OCI-LY7 (cell line): ENCODE results near the gene CSTPP1. TPM values are rescaled to one million over a fixed set of nuclear protein-coding genes. Genes with fewer than 3 reads are reported as not detected.

Source experiments
- BruUV-seq: library from RNA; stranded (reverse); fragments of 400-500 nt; replicated peaks from 2 replicates; lab custom pipeline; 2021; lab: Mats Ljungman, UMichigan
- CTCF ChIA-PET: fragments of 300-600 bp; sonication (Branson Sonifier 250); formaldehyde crosslinking; loops from one replicate; lab custom pipeline; 2022; ENCODE audit warnings: antibody characterized with exemption; ENCODE audit not compliant: unreplicated experiment; lab: Charles Lee
- POLR2A ChIA-PET: fragments of 300-600 bp; sonication (Branson Sonifier 250); formaldehyde crosslinking; loops from one replicate; lab custom pipeline; 2022; ENCODE audit warnings: antibody characterized with exemption; lab: Charles Lee
- DNase-seq: peaks from one replicate; pipeline ENCODE4 v3.0.0-alpha.2; 2015; ENCODE audit warnings: low spot score
- H2AFZ ChIP-seq: fragments of 200-600 bp; sonication (generic), shearing (Covaris generic); 2 replicates; pipeline ENCODE4 v1.6.1; 2014; ENCODE audit warnings: mild to moderate bottlenecking, antibody characterized with exemption, low read length, moderate library complexity
- H3K27ac ChIP-seq: fragments of 200-600 bp; sonication (generic); 2 replicates; pipeline ENCODE4 v1.5.1; 2014; ENCODE audit warnings: mixed run types, low read depth, mild to moderate bottlenecking, moderate library complexity, low read length, inconsistent platforms; ENCODE audit not compliant: poor library complexity, severe bottlenecking
- H3K36me3 ChIP-seq: fragments of 200-600 bp; sonication (generic); 2 replicates; pipeline ENCODE4 v1.6.1; 2014; ENCODE audit warnings: mild to moderate bottlenecking, antibody characterized with exemption, low read length, moderate library complexity, mixed read lengths; ENCODE audit not compliant: insufficient read depth
- H3K4me1 ChIP-seq: fragments of 200-600 bp; sonication (generic); 2 replicates; pipeline ENCODE4 v1.5.1; 2014; ENCODE audit warnings: mild to moderate bottlenecking, low read length; ENCODE audit not compliant: insufficient read depth, poor library complexity, severe bottlenecking
- H3K4me2 ChIP-seq: fragments of 200-600 bp; sonication (generic); 2 replicates; pipeline ENCODE4 v1.6.1; 2014; ENCODE audit warnings: mild to moderate bottlenecking, low read length
- H3K4me3 ChIP-seq: fragments of 200-600 bp; sonication (generic); 2 replicates; pipeline ENCODE4 v1.5.1; 2014; ENCODE audit warnings: mild to moderate bottlenecking, low read depth, low read length; ENCODE audit not compliant: poor library complexity, severe bottlenecking
- H3K79me2 ChIP-seq: fragments of 200-600 bp; sonication (generic); 2 replicates; pipeline ENCODE4 v1.6.1; 2016; ENCODE audit warnings: low read depth, mild to moderate bottlenecking, low read length, moderate library complexity, mixed read lengths; ENCODE audit not compliant: insufficient read depth
- H3K9me2 ChIP-seq: fragments of 200-600 bp; sonication (generic); 2 replicates; pipeline ENCODE4 v1.6.1; 2016; ENCODE audit warnings: mild to moderate bottlenecking, low read length, mixed read lengths; ENCODE audit not compliant: insufficient read depth
- H3K9me3 ChIP-seq: fragments of 200-600 bp; sonication (generic); 2 replicates; pipeline ENCODE4 v1.6.1; 2014; ENCODE audit warnings: mild to moderate bottlenecking, mixed run types, low read length, mixed read lengths
- H4K20me1 ChIP-seq: fragments of 200-600 bp; sonication (generic); 2 replicates; pipeline ENCODE4 v1.6.1; 2014; ENCODE audit warnings: mild to moderate bottlenecking, antibody characterized with exemption, low read length, moderate library complexity, mixed read lengths; ENCODE audit not compliant: insufficient read depth
- CTCF ChIP-seq: fragments of 200-600 bp; sonication (generic); conservative IDR thresholded peaks from 2 replicates; pipeline ENCODE4 v1.5.1; 2014; ENCODE audit warnings: mild to moderate bottlenecking, antibody characterized with exemption, low read length, moderate library complexity, mixed read lengths
- EZH2phosphoT487 ChIP-seq: fragments of 200-600 bp; sonication (generic); IDR thresholded peaks from 2 replicates; pipeline ENCODE4 v1.6.1; 2018; ENCODE audit warnings: low read depth, borderline replicate concordance, mild to moderate bottlenecking, mixed run types, antibody characterized with exemption, low read length, moderate library complexity, mixed read lengths
- intact Hi-C: fragments of 100-400 bp; cut with micrococcal nuclease; formaldehyde crosslinking; loops from one replicate; pipeline ENCODE4 v1.10.0; 2022; ENCODE audit not compliant: unreplicated experiment
- total RNA-seq, 2 experiments: library from RNA; depleted of rRNA in 1 of 2; stranded (reverse); fragments of >200 nt in 1 of 2; shearing (Covaris generic) in 1 of 2; gene quantifications; 2 replicates each; pipeline ENCODE4 v1.2.3, GENCODE V29; 2014 to 2022

The CSTPP1 gene
- total RNA-seq, 2 experiments from 2014 or later = 39.6 to 43.1 TPM

GRCh38 chr11:46949297-46949696 lies 12.7 kb downstream of the CSTPP1 start:
- H2AFZ ChIP-seq = no peak overlapping the region
- no peak overlapping the region for H3K27ac ChIP-seq
- DNase-seq = no peak
- no peak overlapping the region for H3K4me2 ChIP-seq
- H3K4me1 ChIP-seq = peaks cover 4% of the 10 kb centered on the region
- BruUV-seq = no TSS peak
- H3K79me2 ChIP-seq = no peaks in the 10 kb centered on the region
- intact Hi-C loops = no loop called here
- no peaks in the 10 kb centered on the region for H3K9me2 ChIP-seq
- TF ChIP-seq EZH2phosphoT487 (no peak), CTCF (no peak)
- H3K36me3 ChIP-seq = peaks cover 14% of the 10 kb centered on the region; the same call in 1 of the 2 replicates
- CTCF ChIA-PET = no interaction called here
- H3K4me3 ChIP-seq = no peak overlapping the region
- no peaks in the 10 kb centered on the region for H4K20me1 ChIP-seq
- POLR2A ChIA-PET = interaction anchor here (0.5 to 0.9 kb wide), 5 partner anchors 9 to 1034 kb away, joined by 3 read pairs; no protein-coding TSS in a partner anchor
- no peaks in the 10 kb centered on the region for H3K9me3 ChIP-seq

DNA sequence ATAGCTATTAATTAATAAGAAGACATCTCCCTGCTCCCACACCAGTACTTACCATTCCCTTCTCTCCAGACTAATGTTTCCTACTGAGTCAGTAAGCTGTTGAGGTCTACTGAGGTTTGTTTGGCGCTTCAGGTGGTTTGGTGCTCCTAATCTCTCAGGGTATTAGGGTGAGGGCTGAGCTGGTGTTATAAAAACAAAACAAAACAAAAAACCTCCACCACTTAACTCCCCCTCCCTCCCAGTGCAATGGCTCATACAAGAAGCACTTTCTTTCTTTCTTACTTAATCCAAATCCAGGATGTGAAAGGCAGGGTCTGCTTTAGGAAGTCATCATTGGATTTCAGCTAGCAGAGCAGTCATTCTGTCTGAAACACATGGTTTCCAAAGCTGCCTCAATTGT lies 15.3 kb downstream of the CSTPP1 start:
- H3K4me3 ChIP-seq = no peak overlapping the region
- H3K4me1 ChIP-seq = peaks cover 4% of the 10 kb centered on the region
- TF ChIP-seq CTCF (no peak), EZH2phosphoT487 (no peak)
- CTCF ChIA-PET = no interaction called here
- POLR2A ChIA-PET = interaction anchor here (0.7 to 1.6 kb wide), 6 partner anchors 10 to 382 kb away, joined by 3 to 8 read pairs (median 3); partner anchors contain the start of gene CSTPP1
- H3K4me2 ChIP-seq = no peak overlapping the region
- BruUV-seq = no TSS peak
- H2AFZ ChIP-seq = no peak overlapping the region
- H3K27ac ChIP-seq = no peak overlapping the region
- intact Hi-C loops = no loop called here
- H4K20me1 ChIP-seq = no peaks in the 10 kb centered on the region
- H3K9me2 ChIP-seq = no peaks in the 10 kb centered on the region
- no peaks in the 10 kb centered on the region for H3K79me2 ChIP-seq
- peaks cover 14% of the 10 kb centered on the region; the same call in 1 of the 2 replicates for H3K36me3 ChIP-seq
- no peaks in the 10 kb centered on the region for H3K9me3 ChIP-seq
- DNase-seq = no peak

GRCh38 chr11:46952553-46952952 lies 16.0 kb downstream of the CSTPP1 start:
- Histone ChIP-seq H2AFZ (no peak overlapping the region), H4K20me1 (no peaks in the 10 kb centered on the region), H3K4me1 (peaks cover 4% of the 10 kb centered on the region), H3K4me2 (no peak overlapping the region), H3K27ac (no peak overlapping the region), H3K79me2 (no peaks in the 10 kb centered on the region), H3K9me3 (no peaks in the 10 kb centered on the region), H3K9me2 (no peaks in the 10 kb centered on the region), H3K4me3 (no peak overlapping the region), H3K36me3 (peaks cover 18% of the 10 kb centered on the region; the same call in 1 of the 2 replicates)
- BruUV-seq = no TSS peak
- CTCF ChIA-PET = no interaction called here
- POLR2A ChIA-PET = interaction anchor here (1.6 kb wide), 1 partner anchor 12 kb away, joined by 8 read pairs; no protein-coding TSS in a partner anchor
- intact Hi-C loops = no loop called here
- no peak for DNase-seq
- TF ChIP-seq CTCF (no peak), EZH2phosphoT487 (no peak)
